HepG2 (cell line): ENCODE results near the gene LASP1. TPM values are rescaled to one million over a fixed set of nuclear protein-coding genes. Genes with fewer than 3 reads are reported as not detected.

Source experiments
- ARNT ChIP-seq: fragments of 450-650 bp; IDR thresholded peaks from 2 replicates; pipeline ENCODE4 v1.6.1; 2017
- ATF4 ChIP-seq, 2 experiments: fragments of 450-650 bp in 1 of 2; sonication (generic) in 1 of 2; formaldehyde crosslinking; IDR thresholded peaks; 2 replicates each; pipeline versions ENCODE4 v1.5.0 to v1.8.0; 2020 to 2022; ENCODE audit warnings: mild to moderate bottlenecking in 1 of 2, missing genetic modification reagents in 1 of 2
- DDIT3 ChIP-seq: sonication (generic); formaldehyde crosslinking; IDR thresholded peaks from 2 replicates; pipeline ENCODE4 v1.4.0; 2020; ENCODE audit warnings: mild to moderate bottlenecking, missing genetic modification reagents
- HMGXB3 ChIP-seq: sonication (generic); formaldehyde crosslinking; IDR thresholded peaks from 2 replicates; pipeline ENCODE4 v1.4.0; 2020; ENCODE audit warnings: missing genetic modification reagents, borderline replicate concordance
- MXD3 ChIP-seq: IDR thresholded peaks from 2 replicates; pipeline ENCODE4 v1.6.1; 2016; ENCODE audit warnings: mild to moderate bottlenecking, missing biosample characterization, missing genetic modification reagents
- MYC ChIP-seq: sonication (generic); formaldehyde crosslinking; IDR thresholded peaks from 2 replicates; pipeline ENCODE4 v1.9.0; 2021; ENCODE audit warnings: missing genetic modification reagents, borderline replicate concordance
- PAWR ChIP-seq: sonication (generic); formaldehyde crosslinking; IDR thresholded peaks from 2 replicates; pipeline ENCODE4 v1.4.0; 2020; ENCODE audit warnings: missing genetic modification reagents, mild to moderate bottlenecking, borderline replicate concordance
- RBAK ChIP-seq: sonication (generic); formaldehyde crosslinking; IDR thresholded peaks from 2 replicates; pipeline ENCODE4 v1.5.1; 2020; ENCODE audit warnings: mild to moderate bottlenecking, missing genetic modification reagents
- ZBTB40 ChIP-seq, 2 experiments: fragments of 450-650 bp in 1 of 2; sonication (generic) in 1 of 2; formaldehyde crosslinking in 1 of 2; IDR thresholded peaks; 2 replicates each; pipeline versions ENCODE4 v1.6.1 to v1.8.0; 2016 to 2022; ENCODE audit warnings: antibody characterized with exemption in 1 of 2, mild to moderate bottlenecking in 1 of 2, missing genetic modification reagents in 1 of 2
- ZNF124 ChIP-seq: sonication (generic); formaldehyde crosslinking; IDR thresholded peaks from 2 replicates; pipeline ENCODE4 v1.4.0; 2020; ENCODE audit warnings: missing genetic modification reagents
- ZNF333 ChIP-seq: sonication (generic); formaldehyde crosslinking; IDR thresholded peaks from 2 replicates; pipeline ENCODE4 v1.4.0; 2020; ENCODE audit warnings: mild to moderate bottlenecking, missing genetic modification reagents, borderline replicate concordance
- polyA plus RNA-seq, 8 experiments: library from polyadenylated mRNA; depleted of rRNA in 3 of 8; stranded (reverse) in 7 of 8; unstranded in 1 of 8; fragments of >200 nt; fragmentation: Illumina TruSeq in 4 of 8; extraction: Trizol in 4 of 8; gene quantifications; 2 replicates each; pipeline versions ENCODE4 v1.2.1 to v1.2.3, GENCODE V29; 2011 to 2016; ENCODE audit warnings: low read depth in 4 of 8, missing spikeins in 1 of 8, mixed read lengths in 1 of 8; ENCODE audit not compliant: insufficient read depth in 1 of 8
- total RNA-seq, 5 experiments: library from RNA; depleted of rRNA; stranded (reverse); fragments of >200 nt; fragmentation: Illumina TruSeq; extraction: Trizol; gene quantifications; 2 replicates each; pipeline ENCODE4 v1.2.3, GENCODE V29; 2016; ENCODE audit warnings: low read depth in 1 of 5

The LASP1 gene
- total and polyA plus RNA-seq, 2 of the 13 experiments (the other 11 are each of a cell fraction or from before 2014, with no cell fraction given) = 70.1 to 97.0 TPM

- TF ChIP-seq ZNF124 (CRISPR knock-in tag) (peak; percentile 93), HMGXB3 (CRISPR knock-in tag) (peak; percentile 89), ATF4 (CRISPR knock-in tag; IDR thresholded peaks at IDR 0.05) (peak in 1 of 2 experiments; percentile 78; a peak in 2 of 4 replicates), MYC (CRISPR knock-in tag) (peak; percentile 77; the same call in 1 of the 2 replicates), ARNT (no peak), DDIT3 (CRISPR knock-in tag) (peak; percentile 61; the same call in 1 of the 2 replicates), RBAK (CRISPR knock-in tag) (0 out of 2 replicates have a peak, but pooled peaks have one; percentile 40), ZNF333 (CRISPR knock-in tag) (peak; percentile 94), MXD3 (CRISPR knock-in tag) (peak; percentile 71; the same call in 1 of the 2 replicates), PAWR (CRISPR knock-in tag) (no peak), ZBTB40 (IDR thresholded peaks at IDR 0.05) (peak; percentile 28; the same call in 1 of the 2 replicates), ZBTB40 (CRISPR knock-in tag; IDR thresholded peaks at IDR 0.05) (peak; percentile 63)
These were observed 44.7 kb upstream of the LASP1 start, which contains the start of gene CWC25 (continued) for GRCh38 chr17:38824899-38825761.
